CD14-positive monocyte (primary cell): Measurements from ENCODE around the gene RASGRP2. TPM values are rescaled to one million over a fixed set of nuclear protein-coding genes. Genes with fewer than 3 reads are reported as not detected.

Experiments used
- DNase-seq, 3 donors: peaks; one replicate each; pipeline ENCODE4 v3.0.0-alpha.2; 2011 to 2022
- H2AFZ ChIP-seq: 2 replicates; pipeline ENCODE4 v1.6.0; 2012; ENCODE audit warnings: mild to moderate bottlenecking, low read depth, low read length, inconsistent platforms; ENCODE audit not compliant: insufficient read depth, poor library complexity, severe bottlenecking
- H3K27ac ChIP-seq, 2 donors: 1 replicate in 1 of 2; 2 replicates in 1 of 2; pipeline ENCODE4 v1.5.1; 2012 to 2013; ENCODE audit warnings: low read length in 2 of 2, control low read depth in 1 of 2, inconsistent platforms in 1 of 2, low read depth in 1 of 2, mild to moderate bottlenecking in 1 of 2
- H3K27me3 ChIP-seq, 2 donors: one replicate each; pipeline versions ENCODE4 v1.6.0 to v1.6.1; 2011 to 2013; ENCODE audit warnings: low read length in 2 of 2; ENCODE audit not compliant: control insufficient read depth in 2 of 2, insufficient read depth in 2 of 2
- H3K36me3 ChIP-seq, 2 donors: replicated peaks in 1 of 2; 1 replicate in 1 of 2; 2 replicates in 1 of 2; pipeline versions ENCODE4 v1.5.1 to v1.6.1; 2012 to 2013; ENCODE audit warnings: low read length in 2 of 2, control low read depth in 1 of 2, inconsistent platforms in 1 of 2, mild to moderate bottlenecking in 1 of 2; ENCODE audit not compliant: insufficient read depth in 2 of 2, control insufficient read depth in 1 of 2
- H3K4me1 ChIP-seq, 2 donors: 1 replicate in 1 of 2; 2 replicates in 1 of 2; pipeline versions ENCODE4 v1.5.1 to v1.6.1; 2012 to 2013; ENCODE audit warnings: low read length in 2 of 2, control low read depth in 1 of 2, inconsistent platforms in 1 of 2, mild to moderate bottlenecking in 1 of 2, moderate library complexity in 1 of 2; ENCODE audit not compliant: insufficient read depth in 2 of 2, control insufficient read depth in 1 of 2
- H3K4me2 ChIP-seq: replicated peaks from 2 replicates; pipeline ENCODE3; 2012; ENCODE audit warnings: low read length, moderate library complexity, mild to moderate bottlenecking; ENCODE audit not compliant: poor library complexity, severe bottlenecking; ENCODE audit errors: extremely low read depth
- H3K4me3 ChIP-seq, 3 experiments: fragments of 200-600 bp in 1 of 3; sonication (generic) in 1 of 3; replicated peaks in 1 of 3; 1 replicate in 2 of 3; 2 replicates in 1 of 3; pipeline ENCODE4 v1.5.1; 2011 to 2013; ENCODE audit warnings: low read length in 3 of 3, mild to moderate bottlenecking in 3 of 3, control low read depth in 2 of 3, low read depth in 2 of 3, inconsistent platforms in 1 of 3, moderate library complexity in 1 of 3
- H3K79me2 ChIP-seq: 2 replicates; pipeline ENCODE4 v1.6.0; 2012; ENCODE audit warnings: mild to moderate bottlenecking, control low read depth, inconsistent platforms, low read length, moderate library complexity; ENCODE audit not compliant: insufficient read depth
- H3K9ac ChIP-seq: 2 replicates; pipeline ENCODE4 v1.6.0; 2017; ENCODE audit warnings: low read length, mild to moderate bottlenecking; ENCODE audit not compliant: insufficient read depth, poor library complexity, severe bottlenecking
- H3K9me3 ChIP-seq, 2 donors: replicated peaks in 1 of 2; 1 replicate in 1 of 2; 2 replicates in 1 of 2; pipeline versions ENCODE4 v1.5.1 to v1.6.1; 2012 to 2013; ENCODE audit warnings: low read length in 2 of 2, control low read depth in 1 of 2; ENCODE audit not compliant: control insufficient read depth in 1 of 2, insufficient read depth in 1 of 2
- H4K20me1 ChIP-seq: 2 replicates; pipeline ENCODE4 v1.6.0; 2012; ENCODE audit warnings: mild to moderate bottlenecking, low read length, control low read depth, moderate library complexity; ENCODE audit not compliant: insufficient read depth
- H3K27ac Mint-ChIP-seq, 7 donors: one replicate each; pipeline ENCODE4 v1.8.0; 2020; ENCODE audit warnings: mild to moderate bottlenecking in 7 of 7, mixed read lengths in 7 of 7, moderate library complexity in 6 of 7, inconsistent platforms in 2 of 7
- H3K27me3 Mint-ChIP-seq, 3 donors: one replicate each; pipeline ENCODE4 v1.8.0; 2021 to 2022; ENCODE audit warnings: low read depth in 3 of 3, mild to moderate bottlenecking in 3 of 3, mixed read lengths in 3 of 3, moderate library complexity in 3 of 3, inconsistent platforms in 1 of 3
- H3K36me3 Mint-ChIP-seq, 2 donors: one replicate each; pipeline ENCODE4 v1.8.0; 2020; ENCODE audit warnings: mixed read lengths in 2 of 2, inconsistent platforms in 1 of 2, mild to moderate bottlenecking in 1 of 2
- H3K4me1 Mint-ChIP-seq: one replicate; pipeline ENCODE4 v1.8.0; 2020; ENCODE audit warnings: mild to moderate bottlenecking, mixed read lengths
- H3K4me3 Mint-ChIP-seq, 2 donors: one replicate each; pipeline ENCODE4 v1.8.0; 2020; ENCODE audit warnings: mild to moderate bottlenecking in 2 of 2, mixed read lengths in 2 of 2, moderate library complexity in 1 of 2
- H3K9me3 Mint-ChIP-seq, 7 donors: one replicate each; pipeline ENCODE4 v1.8.0; 2020 to 2022; ENCODE audit warnings: mixed read lengths in 7 of 7, mild to moderate bottlenecking in 6 of 7, moderate library complexity in 6 of 7, inconsistent platforms in 2 of 7
- WGBS: methylation state at CpG from one replicate; pipeline ENCODE4 v1.1.5; 2013; ENCODE audit warnings: missing lambda C conversion rate; ENCODE audit not compliant: insufficient coverage; 5-methylcytosine and 5-hydroxymethylcytosine counted together
- intact Hi-C, 2 donors: fragments of 100-400 bp; cut with micrococcal nuclease; formaldehyde crosslinking; loops; one replicate each; pipeline versions ENCODE4 v1.15.0 to v1.15.1; 2023
- polyA plus RNA-seq, 3 donors: library from polyadenylated mRNA; depleted of rRNA in 1 of 3; unstranded in 2 of 3; stranded (reverse) in 1 of 3; fragments of 300-500 nt in 2 of 3; fragments of >200 nt in 1 of 3; fragmentation: Illumina TruSeq in 2 of 3; gene quantifications; 1 replicate in 2 of 3; 2 replicates in 1 of 3; pipeline ENCODE4 v1.2.3, GENCODE V29; 2012 to 2021
- TF ChIP-seq, protein P1 (sequence below): fragments of 200-600 bp; IDR thresholded peaks from one replicate; pipeline ENCODE4 v1.8.0; 2022; ENCODE audit warnings: antibody characterized with exemption, mild to moderate bottlenecking

RASGRP2 gene
- polyA plus RNA-seq, 3 donors, result 67.6 to 242 (median 68.8) TPM

- H3K27ac ChIP-seq, result peak within 1 kb of the TSS; percentile 89 to 92
- peak within 1 kb of the TSS; percentile 90 to 92 for H3K4me3 Mint-ChIP-seq
- H3K4me1 Mint-ChIP-seq, result peaks cover 44% of the 10 kb centered on the region
- TF ChIP-seq, protein P1, sequence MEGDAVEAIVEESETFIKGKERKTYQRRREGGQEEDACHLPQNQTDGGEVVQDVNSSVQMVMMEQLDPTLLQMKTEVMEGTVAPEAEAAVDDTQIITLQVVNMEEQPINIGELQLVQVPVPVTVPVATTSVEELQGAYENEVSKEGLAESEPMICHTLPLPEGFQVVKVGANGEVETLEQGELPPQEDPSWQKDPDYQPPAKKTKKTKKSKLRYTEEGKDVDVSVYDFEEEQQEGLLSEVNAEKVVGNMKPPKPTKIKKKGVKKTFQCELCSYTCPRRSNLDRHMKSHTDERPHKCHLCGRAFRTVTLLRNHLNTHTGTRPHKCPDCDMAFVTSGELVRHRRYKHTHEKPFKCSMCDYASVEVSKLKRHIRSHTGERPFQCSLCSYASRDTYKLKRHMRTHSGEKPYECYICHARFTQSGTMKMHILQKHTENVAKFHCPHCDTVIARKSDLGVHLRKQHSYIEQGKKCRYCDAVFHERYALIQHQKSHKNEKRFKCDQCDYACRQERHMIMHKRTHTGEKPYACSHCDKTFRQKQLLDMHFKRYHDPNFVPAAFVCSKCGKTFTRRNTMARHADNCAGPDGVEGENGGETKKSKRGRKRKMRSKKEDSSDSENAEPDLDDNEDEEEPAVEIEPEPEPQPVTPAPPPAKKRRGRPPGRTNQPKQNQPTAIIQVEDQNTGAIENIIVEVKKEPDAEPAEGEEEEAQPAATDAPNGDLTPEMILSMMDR, result no peak
- H3K4me1 ChIP-seq, result peaks cover 22 to 28% of the 10 kb centered on the region in 2 donors
- H2AFZ ChIP-seq, result peak within 1 kb of the TSS; percentile 82
- H3K4me2 ChIP-seq, result peak within 1 kb of the TSS; percentile 90
- H3K27me3 ChIP-seq, result no peaks in the 10 kb centered on the region
- peaks cover 38% of the 10 kb centered on the region in 2 donors for H3K36me3 Mint-ChIP-seq
- peaks cover 39% of the 10 kb centered on the region for H4K20me1 ChIP-seq
- peak; percentile 99 to 100 (median 100) for DNase-seq
- H3K9me3 Mint-ChIP-seq, result no peaks in the 10 kb centered on the region
- WGBS, result 0% methylated on average over 56 of the region's 80 CpGs
- no peaks in the 10 kb centered on the region for H3K27me3 Mint-ChIP-seq
- peaks cover 39% of the 10 kb centered on the region for H3K79me2 ChIP-seq
- H3K9me3 ChIP-seq, result no peaks in the 10 kb centered on the region
- peak within 1 kb of the TSS; percentile 66 to 98 (median 94) for H3K4me3 ChIP-seq
- H3K27ac Mint-ChIP-seq, result peak within 1 kb of the TSS; percentile 96 to 98 (median 97)
- H3K36me3 ChIP-seq, result peaks cover 29 to 33% of the 10 kb centered on the region in 2 donors
- intact Hi-C loops, result no loop called here
- H3K9ac ChIP-seq, result peak within 1 kb of the TSS; percentile 95
Measured at GRCh38 chr11:64778473-64779298, 34.7 kb upstream of the RASGRP2 start, which contains the start of gene SF1. Gene SF1 (minus strand): TSS chr11:64778542. CDS start chr11:64778392, 150 bp downstream.

GRCh38 chr11:64778223-64778472 lies 34.2 kb upstream of the RASGRP2 start:
- WGBS, result 0% methylated on average over 25 of the region's 28 CpGs
- H3K4me3 Mint-ChIP-seq, result peak overlapping the region; percentile 76 to 86
- intact Hi-C loops, result no loop called here
- H3K27me3 Mint-ChIP-seq, result no peaks in the 10 kb centered on the region
- Histone ChIP-seq H3K4me3 (peak overlapping the region; percentile 52 to 85 (median 76)), H3K4me2 (peak overlapping the region; percentile 73), H3K27me3 (no peaks in the 10 kb centered on the region), H3K79me2 (peaks cover 44% of the 10 kb centered on the region), H3K36me3 (peaks cover 34 to 38% of the 10 kb centered on the region in 2 donors), H3K9me3 (no peaks in the 10 kb centered on the region), H2AFZ (no peak overlapping the region), H4K20me1 (peaks cover 44% of the 10 kb centered on the region), H3K4me1 (peaks cover 27 to 34% of the 10 kb centered on the region in 2 donors), H3K27ac (peak overlapping the region; percentile 89 to 92), H3K9ac (peak overlapping the region; percentile 95)
- peak overlapping the region in 6 of 7 donors; percentile 96 to 98 (median 98) for H3K27ac Mint-ChIP-seq
- no peak for DNase-seq
- H3K36me3 Mint-ChIP-seq, result peaks cover 43 to 44% of the 10 kb centered on the region in 2 donors
- peaks cover 49% of the 10 kb centered on the region for H3K4me1 Mint-ChIP-seq
- H3K9me3 Mint-ChIP-seq, result no peaks in the 10 kb centered on the region
- TF ChIP-seq, protein P1, result no peak
